Inflammatory macrophage treated with lipopolysaccharide for 1 hour (primary cell): ENCODE results near the gene ADARB2.

Experiments used
- DNase-seq, 2 donors: peaks; one replicate each; pipeline ENCODE4 v3.0.0-alpha.2; 2020 to 2022

The ADARB2 gene

DNA sequence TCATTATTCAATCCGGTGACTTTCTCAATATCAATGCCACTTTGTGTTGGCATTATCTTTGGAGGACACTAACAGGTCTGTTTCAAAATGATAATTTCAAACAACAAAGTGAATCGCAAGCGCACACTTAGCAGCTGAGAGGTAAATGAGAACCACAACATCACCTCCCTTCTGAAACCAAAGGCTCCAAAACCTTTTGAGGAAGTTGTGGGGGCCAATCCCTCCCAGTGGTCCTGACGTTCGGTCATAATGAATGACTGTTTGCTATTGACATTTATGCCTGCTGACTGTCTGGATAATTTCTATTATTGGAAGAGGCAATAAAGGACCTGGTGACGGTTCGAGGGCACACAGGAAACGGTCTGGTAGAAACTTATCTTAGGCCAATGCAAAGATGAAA, 1.8 kb downstream of the ADARB2 start:
- DNase-seq, result no peak

DNA sequence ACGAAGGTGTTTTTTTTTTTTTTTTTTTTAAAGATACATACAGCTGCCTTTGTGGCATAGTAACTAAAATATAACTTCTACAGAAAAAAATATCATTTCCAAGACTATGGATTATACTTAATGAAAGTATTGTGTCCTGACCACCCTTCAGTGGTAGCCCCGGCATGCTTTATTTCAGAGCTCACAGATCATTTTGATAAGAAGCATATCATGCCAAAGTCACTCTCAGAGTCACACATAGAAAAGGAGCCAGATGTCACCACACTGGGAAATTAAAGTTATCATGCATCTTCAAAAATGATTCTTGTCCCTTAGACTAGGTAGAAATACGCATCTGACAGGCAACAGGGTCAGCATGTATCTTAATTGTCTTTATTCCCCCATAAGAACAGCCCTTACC, 3.0 kb downstream of the ADARB2 start:
- DNase-seq, result no peak

DNA sequence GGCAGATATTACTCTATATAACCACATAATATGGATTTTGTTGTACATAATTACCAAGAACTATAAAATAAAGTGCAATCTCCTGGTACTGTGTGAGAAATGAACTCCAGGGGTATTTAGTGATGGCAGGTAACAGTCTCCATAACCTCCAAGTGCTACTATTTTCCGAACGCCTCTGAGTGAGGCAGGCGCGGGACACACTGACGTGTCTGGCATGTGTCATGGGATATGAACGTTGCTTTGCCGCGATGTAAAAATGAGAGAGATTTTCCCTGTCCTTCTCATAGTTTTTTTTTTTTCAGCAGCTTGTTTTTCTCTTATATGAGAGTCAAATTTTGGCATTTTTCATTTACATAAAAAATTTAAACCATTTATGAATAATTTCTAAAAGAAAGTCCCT, 3.6 kb downstream of the ADARB2 start:
- no peak for DNase-seq

DNA sequence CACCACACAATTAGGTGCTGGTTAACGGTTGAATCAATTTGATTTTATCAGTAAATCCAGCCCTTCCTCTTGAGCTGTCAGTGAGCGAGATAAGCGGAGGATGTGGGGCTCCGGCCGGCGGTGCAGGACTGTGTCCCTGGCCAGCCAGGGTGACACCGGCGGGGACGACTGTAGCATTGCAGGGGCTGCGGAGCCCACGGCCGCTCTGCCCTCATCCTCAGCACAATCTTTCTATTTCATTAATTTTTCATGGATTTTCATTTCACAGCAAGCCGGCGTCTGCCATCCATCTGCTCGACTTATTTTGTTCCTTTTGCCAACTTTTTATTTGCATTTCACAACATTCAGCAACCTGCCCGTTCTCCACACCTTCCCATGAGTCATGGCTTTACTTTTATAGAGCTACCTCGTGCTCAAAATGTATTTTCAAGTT, 4.7 kb downstream of the ADARB2 start:
- no peak for DNase-seq

DNA sequence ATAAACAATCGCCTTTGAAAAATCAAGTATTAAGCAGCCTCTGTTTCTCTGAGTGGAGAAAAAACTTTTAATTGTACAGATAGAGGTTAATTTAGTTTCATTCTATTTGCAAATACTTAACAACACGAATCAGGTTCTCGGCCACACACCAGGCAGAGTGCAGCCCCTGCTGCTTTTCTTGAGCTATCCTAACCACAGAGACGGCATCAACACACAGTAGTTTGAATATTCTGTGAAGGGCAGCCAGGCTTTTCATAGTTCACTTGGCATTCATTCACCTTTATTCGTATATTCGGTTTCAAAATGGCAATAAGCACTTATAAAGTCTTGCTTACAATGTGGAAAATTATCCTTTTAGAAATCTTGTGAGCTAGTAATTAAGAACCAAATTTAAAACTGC, 5.7 kb downstream of the ADARB2 start:
- no peak for DNase-seq

DNA sequence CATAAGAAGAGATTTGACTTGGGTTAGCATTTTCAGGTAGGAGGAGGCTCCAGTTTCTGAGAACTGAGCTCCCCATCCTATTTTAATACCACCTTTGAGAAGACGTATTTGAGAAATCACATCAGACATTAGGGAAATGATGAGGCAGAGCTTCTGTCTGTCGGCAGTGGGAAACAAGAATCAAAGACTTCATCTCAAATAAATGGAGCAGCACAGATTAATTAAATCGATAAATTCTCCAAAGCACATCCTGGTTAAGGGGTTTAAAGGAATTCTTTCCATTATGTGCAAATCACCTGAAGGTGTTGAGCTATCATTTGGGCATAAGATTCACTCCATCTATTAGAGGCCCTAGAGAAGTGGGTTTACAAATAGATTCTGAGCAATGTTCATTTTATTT, 7.6 kb downstream of the ADARB2 start:
- DNase-seq, result no peak

DNA sequence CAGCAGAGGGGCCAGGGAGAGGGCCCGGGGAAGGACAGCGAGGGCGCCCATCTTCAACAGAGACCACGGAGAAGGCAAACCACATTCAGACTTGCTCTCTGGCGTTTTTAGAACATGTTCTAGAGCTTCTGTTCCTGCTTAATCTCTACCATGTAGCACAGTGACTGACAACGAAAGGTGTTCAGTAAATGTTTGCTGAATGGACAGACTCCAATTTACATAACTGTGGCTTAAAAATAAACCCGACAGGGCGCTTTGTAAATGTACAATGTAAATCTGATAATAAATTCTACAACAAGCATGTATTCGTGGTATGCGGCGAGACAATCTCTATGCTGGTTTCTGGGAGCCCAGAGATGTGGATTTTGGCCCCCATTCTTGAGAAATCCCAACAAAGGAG, 10.5 kb downstream of the ADARB2 start:
- no peak for DNase-seq

DNA sequence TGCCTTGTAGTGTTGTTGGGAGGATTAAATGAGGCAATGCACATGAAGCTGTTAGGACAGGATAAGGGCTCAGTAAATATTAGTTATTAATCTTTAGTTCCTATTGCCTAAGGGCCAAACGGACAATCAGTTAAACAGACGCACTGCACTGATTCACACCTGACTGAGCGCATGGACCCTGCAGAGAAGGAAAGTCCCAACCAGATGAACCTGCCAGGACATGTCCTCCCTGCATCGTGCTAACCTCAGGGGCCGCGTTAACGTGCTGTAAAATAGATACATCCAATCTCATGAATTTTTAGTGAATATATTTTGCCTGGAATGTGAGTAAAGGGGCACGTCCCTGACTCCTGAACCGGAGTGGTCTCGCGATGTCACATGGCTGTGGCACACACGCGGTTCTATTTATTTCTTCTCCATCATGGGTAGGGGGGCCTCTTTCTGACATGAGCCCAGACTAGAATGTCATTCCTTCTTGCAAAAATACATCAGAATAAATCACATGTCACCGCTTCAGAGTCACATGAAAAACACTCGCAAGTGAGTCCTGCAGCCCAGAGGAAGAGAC, 12.3 kb downstream of the ADARB2 start:
- no peak for DNase-seq

DNA sequence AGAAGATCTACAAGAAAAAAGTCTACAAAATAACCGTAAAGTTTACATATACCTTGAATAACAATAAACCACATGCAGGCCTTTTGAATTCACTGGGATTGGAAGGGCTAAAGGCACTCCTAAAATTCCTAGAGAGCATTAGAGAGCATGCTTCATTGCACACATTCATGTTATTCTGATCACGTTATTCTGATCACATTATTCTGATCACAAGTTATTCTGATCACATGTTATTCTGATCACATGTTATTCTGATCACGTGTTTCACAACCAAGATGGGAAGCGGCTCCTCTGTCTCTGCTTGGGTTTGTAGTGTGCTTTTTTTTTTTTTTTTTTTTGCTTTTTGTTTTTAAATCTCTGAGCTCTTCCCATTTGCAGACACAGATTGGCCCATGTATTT, 20.5 kb downstream of the ADARB2 start:
- no peak for DNase-seq

DNA sequence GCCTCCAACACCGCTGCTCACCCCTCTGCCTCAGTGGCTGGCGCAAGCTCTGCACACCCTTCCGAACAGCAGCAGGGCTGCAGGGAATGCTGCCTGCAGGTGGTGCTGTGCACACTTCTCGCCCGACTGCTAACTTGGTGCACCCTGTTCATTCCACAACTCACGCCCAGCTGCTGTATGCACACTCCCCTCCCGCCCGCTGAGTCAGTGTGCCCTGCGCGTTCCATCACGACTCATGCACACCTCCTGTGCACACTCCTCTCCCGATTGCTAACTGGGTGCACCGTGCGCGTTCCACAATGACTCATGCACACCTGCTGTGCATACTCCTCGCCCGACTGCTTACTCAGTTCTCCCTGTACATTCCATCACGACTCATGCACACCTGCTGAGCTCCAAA, 21.5 kb downstream of the ADARB2 start:
- DNase-seq, result no peak

DNA sequence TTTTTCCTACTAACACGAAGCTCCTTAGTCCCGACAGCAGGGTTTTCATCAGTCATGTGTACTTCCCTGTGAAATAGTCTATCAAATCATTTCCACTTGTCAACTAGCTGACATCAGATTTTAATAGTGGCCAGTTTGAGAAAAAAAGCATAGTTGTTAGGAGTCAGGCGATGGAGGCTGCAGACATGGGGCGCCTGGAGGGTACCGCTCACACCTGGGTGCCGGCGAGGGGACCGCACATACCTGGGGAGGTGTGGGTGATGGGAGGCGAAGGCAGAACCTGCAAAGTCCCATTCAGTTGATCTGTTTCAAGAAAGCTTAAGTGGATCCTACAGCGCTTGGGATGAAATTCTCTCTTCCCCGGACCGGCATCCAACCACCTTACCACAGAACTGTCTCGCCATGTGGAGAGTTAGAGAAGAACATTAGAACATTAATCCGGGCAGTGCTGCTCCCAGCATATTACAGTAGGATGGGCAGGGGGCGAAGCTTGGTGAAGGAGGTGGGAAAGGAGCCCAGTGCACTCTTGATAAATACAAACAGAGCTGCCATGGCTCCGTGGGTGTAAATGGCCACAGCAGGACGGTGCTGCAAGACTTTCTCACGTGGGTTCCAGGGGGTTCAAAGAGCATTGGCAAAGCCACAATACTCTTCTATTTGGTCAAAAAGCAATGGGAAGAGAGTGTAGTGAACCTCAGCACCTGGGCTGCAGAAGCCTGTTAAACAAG, 24.2 kb downstream of the ADARB2 start:
- no peak for DNase-seq

DNA sequence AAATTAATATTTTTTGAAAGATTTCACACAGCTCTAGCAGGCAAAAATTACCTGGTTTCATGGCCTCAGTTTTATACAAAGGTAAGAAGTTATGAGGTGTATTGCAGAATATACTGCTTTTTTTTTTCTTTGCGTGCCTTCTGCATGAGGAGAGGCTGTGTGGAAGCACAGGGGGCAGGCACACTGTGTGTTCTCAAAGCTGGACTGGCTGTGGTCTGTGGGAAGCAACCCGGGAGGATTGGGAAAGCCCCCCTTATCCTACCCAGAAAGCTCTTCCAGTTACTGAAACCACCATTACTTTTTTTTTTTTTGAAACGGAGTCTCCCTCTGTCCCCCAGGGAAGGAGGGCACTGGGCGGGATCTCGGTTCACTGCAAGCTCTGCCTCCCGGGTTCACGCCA, 25.0 kb downstream of the ADARB2 start:
- DNase-seq, result no peak

DNA sequence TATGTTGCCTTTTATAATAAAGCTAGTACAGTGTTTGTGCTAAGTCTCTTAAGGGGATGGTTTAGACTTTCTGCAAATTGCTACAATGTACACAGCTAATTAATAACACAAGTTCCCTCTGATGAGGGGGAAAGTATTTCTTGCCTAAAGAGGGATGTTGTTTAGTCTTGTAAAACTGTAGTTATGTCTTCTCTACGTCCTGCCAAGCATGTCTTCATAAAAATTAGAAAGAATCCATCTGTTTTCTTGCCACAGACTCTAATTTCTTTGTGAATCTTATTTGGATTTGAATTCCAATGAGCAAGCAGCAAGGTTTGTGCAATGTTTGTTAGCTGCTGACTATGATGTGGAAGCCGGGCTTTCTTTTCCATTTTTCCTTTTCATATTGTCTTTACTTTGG, 28.2 kb downstream of the ADARB2 start:
- no peak for DNase-seq

DNA sequence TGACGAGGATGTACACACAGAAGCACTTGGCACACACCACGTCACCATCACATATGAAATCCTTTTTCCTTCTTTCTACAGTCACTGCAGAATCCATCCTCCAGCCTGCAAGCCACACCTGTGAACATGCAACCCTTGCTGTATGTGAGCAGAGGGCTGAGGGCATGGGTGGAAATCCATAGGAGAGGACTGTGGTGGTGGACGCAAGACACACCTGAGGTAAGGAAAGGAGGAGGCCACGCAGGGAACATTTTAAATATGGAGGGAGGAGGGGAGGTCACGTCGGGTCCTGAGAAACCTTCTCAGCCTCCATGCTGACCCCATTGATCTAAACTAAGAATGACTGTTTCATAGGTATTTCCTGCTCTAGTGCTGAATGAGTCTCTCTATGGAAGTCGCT, 28.6 kb downstream of the ADARB2 start:
- DNase-seq, result no peak

DNA sequence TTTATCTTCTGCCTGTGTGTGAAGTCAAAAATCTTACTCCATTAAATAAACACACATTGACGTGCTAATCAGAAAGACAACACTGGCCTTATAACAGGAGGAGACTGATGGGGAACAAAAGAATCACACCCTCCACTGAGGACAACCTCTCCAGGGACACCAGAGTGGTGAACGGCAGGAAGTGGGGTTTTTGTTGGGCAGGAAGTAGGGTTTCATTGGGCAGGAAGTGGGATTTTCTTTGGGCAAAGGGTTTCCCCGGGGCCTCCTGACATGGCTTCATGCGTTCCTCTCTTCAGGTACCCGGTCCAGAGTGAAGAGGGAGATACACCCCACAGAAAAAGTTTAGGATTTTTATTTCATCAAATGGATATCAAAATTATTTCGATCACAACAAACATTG, 30.6 kb downstream of the ADARB2 start:
- DNase-seq, result no peak

DNA sequence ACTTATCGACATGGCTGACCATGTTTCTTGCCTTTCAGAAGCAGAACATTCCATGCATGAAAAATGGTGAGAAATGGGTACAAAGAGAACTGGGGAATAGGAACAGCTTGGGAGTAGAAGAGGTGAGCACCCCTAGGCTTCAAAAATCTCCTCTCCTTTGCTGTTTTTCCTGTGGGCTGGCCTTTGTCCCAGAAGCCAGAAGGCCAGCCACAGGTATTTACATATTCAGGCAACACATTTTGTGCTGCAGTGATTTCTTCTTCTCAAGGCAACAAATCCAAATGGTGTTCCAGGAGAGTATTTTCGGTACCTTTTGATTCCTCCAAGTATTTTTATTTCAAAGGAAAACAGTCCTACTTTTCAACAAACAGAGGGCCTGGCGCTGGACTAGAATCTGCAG, 31.1 kb downstream of the ADARB2 start:
- no peak for DNase-seq

DNA sequence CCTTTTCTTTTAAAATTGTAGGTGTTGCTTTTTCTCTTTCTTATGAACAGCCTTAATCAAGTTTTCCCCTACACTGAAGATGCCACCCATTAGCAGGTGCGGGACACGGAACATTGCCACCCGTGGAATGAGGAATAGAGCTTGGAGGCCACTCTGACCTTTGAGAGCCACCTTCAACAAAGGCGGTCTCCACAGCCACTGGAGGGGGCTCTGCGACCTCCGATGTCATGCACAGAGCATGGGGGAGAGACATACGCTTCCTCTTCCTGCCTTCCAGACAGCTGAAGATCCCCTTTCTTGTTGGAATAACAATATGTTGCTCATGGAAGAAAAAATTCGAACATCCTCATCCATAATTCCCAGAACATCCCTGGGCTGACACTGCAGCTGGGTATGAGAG, 39.1 kb downstream of the ADARB2 start:
- no peak for DNase-seq

DNA sequence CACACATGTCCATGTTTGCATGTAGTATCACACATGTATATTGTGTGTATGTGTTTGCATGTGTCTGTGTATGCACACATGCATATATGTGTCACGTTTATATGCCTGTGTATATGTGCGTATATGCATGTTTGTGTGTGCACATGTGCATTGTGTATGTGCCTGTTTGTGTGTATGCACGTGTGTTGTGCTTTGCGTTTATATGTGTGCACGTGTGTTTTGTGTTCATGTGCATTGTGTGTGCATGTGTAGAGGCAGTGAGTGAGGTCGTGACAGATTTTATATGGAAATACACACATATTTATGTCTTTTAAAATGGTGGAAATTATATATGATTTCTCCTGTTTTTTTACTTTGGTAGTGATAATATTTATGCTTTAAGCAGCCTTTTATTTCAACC, 41.2 kb downstream of the ADARB2 start:
- no peak for DNase-seq

DNA sequence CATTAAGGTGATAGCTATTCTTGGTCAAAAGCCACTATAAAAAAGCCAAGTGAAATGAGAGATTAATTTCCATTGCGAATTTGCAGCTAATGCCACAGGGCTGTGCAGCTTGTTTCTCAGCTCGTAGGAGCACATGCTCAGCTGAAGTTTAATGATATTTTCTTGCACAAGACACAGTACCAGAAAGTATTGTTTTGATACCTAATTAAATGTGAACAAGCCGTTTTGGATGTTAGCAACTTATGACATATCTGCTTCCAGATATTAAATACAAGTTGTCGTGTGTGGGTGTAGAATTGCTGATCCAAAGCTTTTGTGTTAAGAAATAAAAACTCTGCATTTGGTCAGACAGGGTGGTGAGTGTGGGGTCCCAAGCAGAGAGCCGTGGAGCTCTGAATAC, 47.2 kb downstream of the ADARB2 start:
- no peak for DNase-seq

DNA sequence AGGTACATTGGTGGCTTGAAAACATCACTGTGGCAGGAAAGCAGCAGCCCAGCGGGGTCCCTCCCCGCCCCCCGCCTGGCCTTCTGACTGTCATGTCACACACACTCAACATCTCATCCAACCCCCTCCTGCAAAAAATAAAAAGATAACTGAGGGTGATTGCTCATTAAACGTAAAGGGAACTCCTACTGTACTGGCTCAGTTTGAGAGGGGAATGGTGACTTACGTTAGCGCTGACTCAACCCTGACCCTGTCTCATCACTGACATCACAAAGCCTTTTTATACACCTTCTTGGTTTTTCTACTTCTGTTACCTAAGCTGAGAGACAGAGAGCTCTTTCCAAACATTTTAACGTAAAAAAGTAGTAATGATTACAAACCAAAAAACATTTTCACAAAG, 48.8 kb downstream of the ADARB2 start:
- no peak for DNase-seq

DNA sequence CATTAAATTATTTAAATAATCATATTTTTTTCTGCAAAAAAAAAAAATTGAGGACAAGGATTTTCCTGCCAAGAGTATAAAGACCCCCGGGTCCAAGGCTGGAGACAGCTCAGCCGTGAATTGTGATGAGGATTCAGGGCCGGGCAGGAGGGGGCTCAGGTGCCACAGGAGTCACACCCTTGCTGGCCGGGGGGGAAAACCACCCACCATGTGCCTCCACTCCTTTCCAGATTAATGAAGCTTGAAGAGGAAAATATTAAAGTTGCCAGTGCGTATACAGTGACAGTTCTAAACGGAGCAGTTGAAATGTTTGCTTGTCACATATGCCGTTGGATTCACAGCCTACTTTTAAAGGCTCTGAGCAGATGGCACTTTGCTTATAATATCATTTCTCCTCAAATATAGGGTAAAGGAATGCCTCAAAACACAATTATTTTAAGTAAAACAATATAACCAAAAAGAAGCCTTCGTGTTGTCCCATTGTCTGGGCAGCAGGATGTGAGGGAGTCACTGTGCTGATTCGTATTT, 49.6 kb downstream of the ADARB2 start:
- no peak for DNase-seq

DNA sequence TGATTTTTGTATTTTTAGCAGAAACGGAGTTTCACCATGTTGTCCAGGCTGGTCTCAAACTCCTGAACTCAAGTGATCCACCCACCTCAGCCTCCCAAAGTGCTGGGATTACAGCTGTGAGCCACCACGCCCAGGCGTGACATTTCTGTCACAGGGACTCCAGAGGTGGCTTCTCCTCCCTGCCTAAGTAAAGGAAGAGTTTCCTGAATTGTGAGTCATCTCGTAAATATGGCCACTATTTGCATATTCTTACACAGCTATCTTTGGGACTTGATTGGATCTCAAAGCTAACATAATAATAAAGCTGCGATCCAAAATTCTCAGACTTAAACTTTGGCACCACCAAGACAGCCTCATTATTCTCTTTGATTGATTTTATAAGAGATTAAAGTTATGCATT, 50.1 kb downstream of the ADARB2 start:
- DNase-seq, result no peak

DNA sequence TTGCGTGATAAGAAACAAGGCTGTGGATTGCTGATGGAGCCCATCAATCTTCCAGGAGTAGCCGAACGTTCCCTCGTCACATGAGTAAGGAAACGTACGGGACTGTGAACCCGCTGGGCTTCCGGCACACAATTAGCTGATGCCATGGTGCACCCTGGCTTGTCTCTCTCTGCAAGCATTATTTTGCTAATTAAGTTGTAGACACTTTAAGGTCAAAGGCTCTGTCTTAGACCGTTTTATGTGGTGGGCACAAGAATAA, 50.9 kb downstream of the ADARB2 start:
- no peak for DNase-seq

DNA sequence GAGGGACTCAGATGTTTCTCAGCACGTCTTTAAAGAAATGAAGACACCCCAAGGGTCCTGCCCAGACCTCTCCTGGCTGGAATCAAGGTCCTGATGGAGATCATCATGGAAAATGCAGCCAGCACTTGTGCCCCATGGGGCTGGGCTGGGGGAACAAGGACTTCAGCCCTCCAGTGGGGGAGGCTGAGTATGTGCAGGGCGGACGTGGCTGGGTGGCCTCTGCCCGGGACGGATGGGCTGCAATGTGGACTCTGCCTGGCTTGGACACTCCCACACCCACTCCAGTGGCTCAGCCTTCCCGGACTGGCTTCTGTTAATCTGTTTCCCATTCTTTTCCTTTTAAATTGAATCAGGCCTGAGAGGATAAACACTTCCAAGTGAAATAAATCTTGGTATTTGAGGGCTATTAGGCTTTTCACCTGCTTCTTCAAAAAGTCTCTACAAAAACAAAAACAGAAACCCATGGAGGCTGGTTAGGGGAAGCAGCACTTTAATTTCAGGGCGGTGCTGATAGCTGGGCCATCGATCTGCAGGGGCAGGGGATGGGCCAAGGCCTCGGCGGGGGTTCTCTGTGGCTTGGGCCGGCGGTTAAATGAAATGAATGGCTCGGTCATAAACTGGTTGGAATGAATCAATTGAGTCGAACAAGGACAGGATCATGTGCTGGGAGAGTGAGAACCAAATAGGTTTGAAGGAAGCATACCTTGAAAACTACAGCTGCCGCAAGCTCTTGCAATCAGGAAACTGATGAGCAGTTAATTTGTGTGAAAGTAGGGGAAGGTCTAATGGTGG, 51.4 kb downstream of the ADARB2 start:
- no peak for DNase-seq

DNA sequence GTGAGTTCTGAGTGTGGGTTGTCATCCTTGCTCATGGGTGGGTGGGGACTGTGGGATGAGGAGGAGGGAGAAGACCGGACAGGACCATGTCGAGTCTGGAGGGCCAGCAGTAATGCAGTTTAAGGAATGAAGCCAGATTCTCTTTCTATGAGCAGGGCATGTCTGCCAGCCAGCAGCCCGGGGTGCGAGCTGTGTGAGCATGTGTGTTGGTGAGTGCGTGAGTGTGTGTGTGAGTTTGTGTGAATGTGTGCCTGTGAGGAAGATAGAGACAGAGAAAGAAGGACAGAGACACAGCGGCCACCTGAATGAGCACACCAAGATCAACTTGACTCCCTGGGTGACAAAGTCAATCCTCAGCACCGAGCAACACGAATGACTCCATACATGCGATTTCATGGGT, 52.3 kb downstream of the ADARB2 start:
- no peak for DNase-seq
